GM10266 (cell line): Measurements from ENCODE around the gene GCM1.
"Not testable (repeated sequence)": the region's sequence is repeated elsewhere in the genome, so short reads cannot be mapped to it uniquely, and the experiment has no call there.

Source experiments
- DNase-seq: peaks from one replicate; pipeline ENCODE4 v3.0.0; 2012; ENCODE audit errors: extremely low spot score
- TF ChIP-seq, protein P1 (sequence below): IDR thresholded peaks from 2 replicates; pipeline ENCODE4 v1.5.1; 2012; ENCODE audit warnings: mild to moderate bottlenecking, low read depth; ENCODE audit not compliant: control insufficient read depth, insufficient read depth; ENCODE audit errors: missing control alignments

Gene GCM1

GRCh38 chr6:53165293-53165692, 16.7 kb upstream of the GCM1 start:
- TF ChIP-seq, protein P1, sequence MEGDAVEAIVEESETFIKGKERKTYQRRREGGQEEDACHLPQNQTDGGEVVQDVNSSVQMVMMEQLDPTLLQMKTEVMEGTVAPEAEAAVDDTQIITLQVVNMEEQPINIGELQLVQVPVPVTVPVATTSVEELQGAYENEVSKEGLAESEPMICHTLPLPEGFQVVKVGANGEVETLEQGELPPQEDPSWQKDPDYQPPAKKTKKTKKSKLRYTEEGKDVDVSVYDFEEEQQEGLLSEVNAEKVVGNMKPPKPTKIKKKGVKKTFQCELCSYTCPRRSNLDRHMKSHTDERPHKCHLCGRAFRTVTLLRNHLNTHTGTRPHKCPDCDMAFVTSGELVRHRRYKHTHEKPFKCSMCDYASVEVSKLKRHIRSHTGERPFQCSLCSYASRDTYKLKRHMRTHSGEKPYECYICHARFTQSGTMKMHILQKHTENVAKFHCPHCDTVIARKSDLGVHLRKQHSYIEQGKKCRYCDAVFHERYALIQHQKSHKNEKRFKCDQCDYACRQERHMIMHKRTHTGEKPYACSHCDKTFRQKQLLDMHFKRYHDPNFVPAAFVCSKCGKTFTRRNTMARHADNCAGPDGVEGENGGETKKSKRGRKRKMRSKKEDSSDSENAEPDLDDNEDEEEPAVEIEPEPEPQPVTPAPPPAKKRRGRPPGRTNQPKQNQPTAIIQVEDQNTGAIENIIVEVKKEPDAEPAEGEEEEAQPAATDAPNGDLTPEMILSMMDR = no peak
- DNase-seq = no peak

DNA sequence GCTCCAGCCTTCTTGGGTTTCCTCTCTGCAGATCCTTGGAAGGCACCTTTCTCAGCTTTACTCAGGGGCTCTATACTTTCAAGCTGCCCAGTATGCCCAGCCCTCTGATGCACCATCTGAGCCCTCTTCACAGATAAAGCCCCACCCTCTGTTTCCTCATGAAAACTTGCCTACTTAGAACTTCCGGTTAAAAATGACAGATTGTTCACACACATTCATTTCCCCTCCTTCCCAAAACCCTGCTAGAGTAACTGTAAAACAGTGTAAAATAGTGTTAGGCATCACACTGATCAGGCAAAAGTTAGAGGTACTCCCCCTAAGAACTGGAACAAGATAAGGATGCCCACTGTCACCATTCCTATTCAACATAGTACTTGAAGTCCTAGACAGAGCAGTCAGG, 14.0 kb upstream of the GCM1 start:
- no peak for DNase-seq
- TF ChIP-seq, protein P1 = no peak

DNA sequence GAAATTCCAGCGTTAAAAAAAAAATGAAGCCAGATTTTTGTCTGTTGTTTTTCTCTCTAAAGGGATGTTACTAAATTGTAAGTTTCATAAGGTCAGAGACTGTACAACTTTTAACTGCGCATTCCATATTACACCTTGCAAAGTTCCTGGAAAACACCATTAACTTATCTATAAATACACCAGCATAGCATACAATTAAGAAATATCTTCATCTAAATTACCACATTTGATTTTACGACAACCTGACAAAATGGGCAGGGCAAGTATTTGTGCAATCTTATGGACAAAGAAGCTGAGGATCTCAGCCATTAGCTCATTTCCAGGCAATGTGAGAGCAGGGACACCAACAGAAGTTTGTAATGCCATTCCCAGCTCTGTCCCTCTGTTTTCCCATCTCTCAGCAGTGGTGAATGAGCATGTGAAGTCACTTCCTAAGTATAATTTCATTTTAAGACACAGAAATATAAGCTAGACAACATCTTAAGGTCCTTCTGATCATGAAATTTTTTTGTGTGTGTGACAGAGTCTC, 12.9 kb upstream of the GCM1 start:
- TF ChIP-seq, protein P1 = no peak
- no peak for DNase-seq

DNA sequence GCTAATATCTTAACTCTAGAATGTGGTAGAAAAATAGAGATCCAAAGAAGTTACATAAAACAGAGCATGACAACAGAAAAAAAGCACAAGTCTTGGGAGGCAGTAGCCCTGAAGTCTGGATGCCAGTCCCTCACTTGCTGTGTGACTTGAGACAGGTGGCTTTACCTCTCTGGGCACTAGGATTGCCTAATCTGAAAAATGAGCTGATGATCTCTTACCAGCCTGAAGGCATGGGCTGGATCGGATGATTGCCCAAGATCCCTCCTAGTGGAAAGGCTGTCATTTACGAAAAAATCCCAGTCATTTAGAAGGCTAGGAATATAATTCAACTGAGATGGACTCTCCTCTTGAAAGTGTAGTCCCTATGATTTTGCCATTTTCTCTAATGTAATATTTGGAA, 10.9 kb upstream of the GCM1 start:
- TF ChIP-seq, protein P1 = no peak
- DNase-seq = no peak

DNA sequence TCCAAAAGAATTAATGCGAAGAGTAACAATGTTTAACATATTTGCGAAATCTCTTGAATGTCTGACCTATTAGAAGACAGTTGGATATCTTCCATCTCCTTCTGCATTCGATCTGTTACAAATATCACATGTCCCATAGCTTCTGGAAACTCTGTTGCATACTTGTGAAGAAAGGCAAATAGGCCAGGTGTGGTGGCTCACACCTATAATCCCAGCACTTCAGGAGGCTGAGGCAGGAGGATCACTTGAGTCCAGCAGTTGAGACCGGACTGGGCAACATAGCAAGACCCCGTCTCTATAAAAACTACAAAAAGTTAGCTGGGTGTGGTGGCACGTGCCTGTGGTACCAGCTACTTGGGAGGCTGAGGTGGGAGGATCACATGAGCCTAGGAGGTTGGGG, 9.4 kb upstream of the GCM1 start:
- not testable (repeated sequence) for DNase-seq

GRCh38 chr6:53155279-53155678, 6.6 kb upstream of the GCM1 start:
- not testable (repeated sequence) for DNase-seq

DNA sequence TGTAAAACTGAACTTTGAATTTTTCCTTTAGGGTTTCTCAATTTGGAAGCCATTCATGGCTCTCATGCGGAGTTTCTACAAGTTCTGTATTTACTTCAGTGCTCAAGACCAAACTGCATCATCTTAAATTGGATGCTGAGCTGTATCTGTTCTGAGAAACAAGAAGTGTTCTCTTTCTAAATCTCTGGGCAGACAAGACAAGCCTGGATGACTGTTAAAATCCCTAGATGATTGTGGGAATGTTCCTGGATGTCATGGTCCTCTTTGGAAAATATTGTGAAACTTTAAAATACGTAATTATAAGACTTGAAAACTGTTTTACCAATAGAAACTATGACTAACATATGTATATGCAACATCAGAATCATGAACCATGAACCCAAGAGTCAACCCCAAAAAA, 6.2 kb upstream of the GCM1 start:
- TF ChIP-seq, protein P1 = no peak
- DNase-seq = no peak

GRCh38 chr6:53154071-53154470, 5.4 kb upstream of the GCM1 start:
- TF ChIP-seq, protein P1 = no peak
- DNase-seq = no peak
